ENCODE data around the gene TNFAIP8.

The TNFAIP8 gene

GRCh38 chr5:119373449-119373858 is 17.6 kb downstream of the TNFAIP8 start:
- no peak for FAIRE-seq

DNA sequence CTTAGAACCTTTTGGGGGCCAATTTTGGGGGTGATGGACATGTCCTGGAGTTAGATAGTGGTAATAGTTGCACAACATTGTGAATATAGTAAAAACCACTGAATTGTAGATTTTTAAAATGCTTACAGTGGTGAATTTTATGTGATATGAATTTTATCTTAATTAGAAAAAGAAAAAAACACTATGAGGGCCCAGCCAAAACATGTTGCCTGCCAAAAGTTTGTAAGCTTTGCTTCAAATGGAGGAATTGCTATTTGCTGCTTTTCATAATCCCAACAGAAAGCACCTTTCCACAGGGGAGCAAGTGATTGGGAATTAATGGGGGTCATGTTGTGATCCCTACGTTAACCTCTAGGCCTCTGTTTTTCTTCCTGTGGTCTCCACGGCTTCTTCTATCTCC is 19.1 kb downstream of the TNFAIP8 start:
- no peak for FAIRE-seq

GRCh38 chr5:119377066-119377465 is 21.2 kb downstream of the TNFAIP8 start:
- no peak for FAIRE-seq

DNA sequence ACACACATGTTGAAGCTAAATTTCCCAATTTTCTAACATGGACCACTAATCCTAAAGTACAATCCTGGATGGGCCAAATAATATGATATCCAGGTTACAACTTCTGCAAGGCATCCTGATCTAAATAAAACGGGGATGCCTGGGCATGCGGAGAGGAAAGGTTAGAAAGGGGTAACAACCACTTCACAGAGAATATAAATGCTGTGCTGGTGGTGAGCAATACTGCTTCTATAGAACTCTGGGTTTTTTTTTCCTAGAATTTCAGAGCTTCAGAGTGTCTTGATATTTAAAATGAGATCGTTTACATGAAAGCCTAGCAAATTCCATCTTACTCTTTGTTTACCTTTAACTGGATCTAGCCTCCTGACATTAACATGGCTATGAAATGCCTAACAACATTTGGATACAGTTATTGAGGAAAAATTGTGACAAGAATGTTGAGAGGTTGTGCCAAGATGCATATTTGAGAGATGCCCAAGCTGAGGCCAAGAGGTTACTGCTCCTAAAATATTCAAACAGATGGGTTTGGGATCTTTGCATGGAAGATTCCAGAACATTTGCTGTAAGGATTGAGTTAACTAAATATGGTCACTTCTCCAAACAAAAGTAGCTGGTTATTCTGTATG is 22.4 kb downstream of the TNFAIP8 start:
- FAIRE-seq: no peak

DNA sequence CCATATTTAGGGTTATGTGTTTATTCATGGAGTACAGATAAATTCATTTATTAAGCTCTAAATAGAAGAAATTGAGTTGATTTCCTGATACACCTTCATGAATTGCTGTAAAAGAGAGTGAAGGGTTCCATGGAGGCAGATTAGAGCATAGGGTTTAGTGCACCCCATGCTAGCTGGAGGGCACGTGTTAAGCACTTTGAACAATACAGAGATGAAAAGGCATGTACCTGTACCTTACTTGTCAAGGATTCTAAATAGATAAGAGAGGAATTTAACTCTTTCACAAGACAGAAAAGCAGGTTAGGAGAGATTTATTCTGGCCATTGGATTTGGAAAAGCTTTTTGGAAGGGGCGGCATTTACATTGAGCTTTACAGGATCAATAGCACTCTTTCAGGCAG is 23.3 kb downstream of the TNFAIP8 start:
- no peak for FAIRE-seq

DNA sequence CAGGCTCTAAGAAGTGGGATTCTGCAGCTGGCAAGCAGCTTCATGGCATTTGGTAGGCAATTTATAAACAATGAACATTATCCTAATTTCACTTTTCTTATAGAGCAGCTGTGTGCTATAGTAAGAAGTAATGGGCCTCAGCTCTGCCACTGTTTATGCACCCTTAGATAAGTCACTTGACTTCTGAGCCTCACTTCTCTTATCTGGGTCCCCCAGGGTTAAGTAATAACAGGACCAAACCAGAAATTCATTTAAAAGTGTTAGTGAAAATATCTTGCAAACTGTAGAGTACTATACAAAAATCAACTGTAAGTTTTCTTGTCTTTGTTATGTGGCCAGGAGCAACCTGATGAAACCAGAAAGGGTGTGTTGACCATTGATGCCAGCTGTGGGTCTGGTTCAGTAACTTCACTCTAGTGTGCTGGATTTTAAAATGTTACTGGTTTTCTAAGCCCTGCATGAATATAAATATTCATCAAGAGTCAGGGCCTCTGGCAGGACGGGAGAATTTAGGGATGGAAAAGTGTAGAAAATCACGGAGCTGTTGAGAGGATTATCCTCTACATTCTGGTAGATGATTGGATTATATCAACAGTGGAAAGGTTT is 24.2 kb downstream of the TNFAIP8 start:
- FAIRE-seq: no peak

DNA sequence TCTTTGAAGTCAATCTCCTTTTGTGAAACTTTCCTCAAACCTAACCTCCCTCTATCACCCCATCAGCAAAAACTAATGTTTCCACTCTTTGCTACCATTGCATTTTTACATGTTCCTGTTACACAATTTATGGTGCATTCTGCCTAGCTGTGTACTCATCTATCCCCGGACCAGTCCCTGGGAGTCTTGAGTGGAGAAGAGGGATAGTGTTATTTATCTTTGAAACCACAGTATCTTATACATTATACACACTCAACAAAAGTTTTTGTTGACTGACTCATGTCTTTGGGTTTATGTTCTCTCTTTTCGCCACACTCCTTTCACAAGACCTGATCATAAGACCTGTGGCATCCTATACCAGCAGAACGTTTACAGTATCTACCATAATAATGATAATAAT is 26.4 kb downstream of the TNFAIP8 start:
- no peak for FAIRE-seq

DNA sequence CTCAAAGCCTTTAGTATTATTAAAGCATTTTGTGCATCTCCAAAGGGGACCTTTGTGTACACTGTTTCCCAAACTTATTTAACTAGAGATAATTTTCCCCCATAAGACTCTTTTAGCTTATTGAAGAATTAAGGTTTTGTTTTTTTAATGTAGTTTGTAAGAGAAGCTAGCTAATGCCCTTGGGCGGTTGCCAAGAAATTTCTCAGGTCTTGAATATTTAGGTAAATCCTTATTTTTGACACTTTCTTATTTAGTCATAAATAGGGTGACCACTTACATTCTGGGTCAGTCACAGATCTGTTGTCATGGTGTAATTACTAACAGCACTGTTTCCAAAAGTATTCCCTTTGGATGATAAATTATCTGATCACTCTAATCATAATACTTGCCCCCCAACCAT is 27.2 kb downstream of the TNFAIP8 start:
- no peak for FAIRE-seq

DNA sequence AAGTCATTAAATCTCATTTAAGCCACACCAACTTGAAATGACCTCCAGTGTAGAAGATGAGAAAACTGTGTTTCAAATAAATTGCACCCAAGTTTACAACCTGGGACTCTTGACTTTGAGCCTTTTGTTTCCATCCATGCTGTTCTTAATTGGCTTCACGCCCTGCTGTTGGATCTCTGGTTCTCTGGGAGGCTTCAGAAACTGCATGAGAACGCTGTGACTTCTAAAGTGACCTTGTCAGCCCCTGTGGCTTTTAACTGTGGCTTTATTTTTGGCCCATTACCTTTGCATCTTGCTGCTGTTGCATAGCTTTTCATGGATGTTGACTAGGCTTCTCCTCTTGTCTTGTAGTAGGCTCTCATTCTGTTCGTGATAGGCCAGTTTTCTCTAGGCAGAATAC is 29.3 kb downstream of the TNFAIP8 start:
- FAIRE-seq: no peak

DNA sequence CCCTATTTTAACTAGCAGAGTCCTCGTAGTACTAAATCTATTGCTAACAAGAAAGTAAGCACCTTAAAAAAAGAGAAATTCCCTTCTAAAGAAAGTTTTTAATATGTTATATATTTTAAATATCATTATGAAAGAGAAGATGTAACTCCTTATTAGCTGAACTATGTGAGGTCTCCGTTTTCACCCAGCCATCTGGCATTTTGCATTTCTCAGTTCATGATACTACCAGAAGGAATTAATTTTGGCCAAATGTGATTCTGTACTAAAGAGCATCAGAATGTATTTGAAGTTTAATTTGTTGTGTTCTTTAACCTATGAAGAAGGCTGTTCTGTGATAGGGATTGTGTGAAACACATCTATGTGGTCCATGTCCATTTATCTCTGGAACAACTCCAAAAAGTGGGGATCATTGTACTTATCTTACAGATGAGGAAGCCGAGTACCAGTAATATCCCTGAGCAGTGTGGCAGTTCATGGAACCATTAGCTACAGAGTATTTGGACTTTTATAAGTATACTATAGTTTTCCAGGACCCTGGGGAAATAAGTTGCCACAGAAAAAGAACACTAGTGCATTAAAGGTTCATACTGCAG is 29.8 kb downstream of the TNFAIP8 start:
- no peak for FAIRE-seq

DNA sequence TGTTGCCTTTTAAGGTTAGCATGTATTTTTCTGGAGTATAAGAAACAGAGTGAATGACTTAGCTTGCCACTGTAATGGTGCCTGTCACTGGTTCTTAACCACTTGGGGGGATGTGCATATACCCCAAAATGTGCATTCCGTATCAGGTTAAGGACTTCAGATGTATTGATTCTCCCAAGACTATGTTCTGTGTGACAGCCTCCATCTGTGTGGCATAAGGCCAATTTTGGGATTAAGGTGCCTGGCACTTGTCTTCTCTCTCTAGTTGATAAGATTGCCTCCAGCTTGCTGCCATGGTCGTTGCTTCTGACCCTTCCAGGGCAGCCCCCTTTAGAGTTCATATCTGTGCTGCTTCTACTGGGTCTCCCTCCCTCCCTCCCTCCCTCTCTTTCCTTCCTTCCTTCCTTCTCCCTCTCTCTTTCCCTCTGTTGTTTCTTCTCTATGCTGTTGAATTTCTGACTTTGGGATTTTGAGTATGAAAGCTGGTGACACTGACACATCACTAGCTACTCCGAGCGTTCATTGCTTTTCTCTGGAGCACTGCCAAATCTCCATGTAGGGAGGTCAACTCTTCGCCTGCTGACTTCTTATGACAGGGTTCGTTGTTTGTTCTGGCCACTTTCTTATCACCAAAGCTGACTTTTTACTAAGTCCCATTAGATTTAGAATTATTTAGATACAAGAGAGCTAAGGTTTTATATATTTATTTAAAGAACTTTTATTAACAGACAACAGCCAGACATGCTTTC is 31.0 kb downstream of the TNFAIP8 start:
- FAIRE-seq: no peak

DNA sequence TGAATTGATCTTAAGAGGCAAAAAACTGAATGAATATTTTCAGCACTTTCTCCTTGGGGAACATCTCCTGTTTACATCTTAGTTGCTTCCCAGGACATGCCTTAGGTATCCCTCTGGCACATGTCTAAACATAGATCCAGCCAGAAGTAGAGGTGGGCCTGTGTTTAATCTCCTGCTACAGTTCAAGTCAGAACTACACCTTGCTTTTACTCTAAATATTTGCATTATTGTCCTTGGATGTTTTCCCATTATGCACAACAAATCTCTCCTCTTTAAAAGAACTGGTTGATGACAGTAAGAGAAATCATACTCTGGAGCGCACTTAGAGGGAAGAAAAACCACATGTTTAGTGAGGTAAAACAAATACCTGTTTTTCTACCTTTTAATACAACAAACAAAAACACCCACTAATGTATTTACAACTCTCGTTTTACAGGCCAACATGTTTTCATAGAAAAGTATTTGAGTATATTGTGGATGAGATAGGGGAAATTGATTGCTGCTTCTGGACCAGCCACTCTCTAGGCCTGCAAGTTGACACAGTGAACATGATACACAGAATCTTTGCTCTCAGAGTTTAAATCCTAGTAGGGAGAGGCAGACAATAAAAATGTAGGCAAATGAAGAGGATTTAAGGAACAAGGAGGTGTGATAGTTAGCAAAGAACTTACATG is 32.3 kb downstream of the TNFAIP8 start:
- FAIRE-seq: no peak

DNA sequence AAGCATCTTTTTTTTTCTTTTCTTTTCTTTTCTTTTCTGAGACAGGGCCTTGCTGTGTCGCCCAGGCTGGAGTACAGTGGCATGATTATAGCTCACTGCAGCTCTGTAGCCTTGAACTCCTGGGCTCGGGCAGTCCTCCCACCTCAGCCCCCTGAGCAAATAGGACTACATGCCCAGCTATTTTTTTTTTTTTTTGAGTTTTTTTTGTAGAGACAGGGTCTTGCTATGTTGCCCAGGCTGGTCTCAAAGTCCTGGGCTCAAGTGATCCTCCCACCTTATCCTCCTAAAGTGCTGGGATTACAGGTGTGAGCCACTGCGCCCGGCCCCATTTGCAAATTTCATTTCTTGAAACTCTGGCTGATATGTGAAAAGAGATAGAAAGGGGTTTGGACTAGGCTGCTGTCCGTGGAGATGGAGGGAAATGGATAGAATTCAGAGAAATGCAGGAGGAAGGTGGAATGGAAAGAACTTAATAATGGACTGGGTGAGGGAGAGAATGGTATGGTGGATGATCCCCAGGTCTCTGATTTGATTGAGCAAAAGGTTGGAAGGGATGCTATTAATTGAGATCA is 32.9 kb downstream of the TNFAIP8 start:
- no peak for FAIRE-seq

GRCh38 chr5:119389288-119390030 is 33.6 kb downstream of the TNFAIP8 start:
- FAIRE-seq: no peak

DNA sequence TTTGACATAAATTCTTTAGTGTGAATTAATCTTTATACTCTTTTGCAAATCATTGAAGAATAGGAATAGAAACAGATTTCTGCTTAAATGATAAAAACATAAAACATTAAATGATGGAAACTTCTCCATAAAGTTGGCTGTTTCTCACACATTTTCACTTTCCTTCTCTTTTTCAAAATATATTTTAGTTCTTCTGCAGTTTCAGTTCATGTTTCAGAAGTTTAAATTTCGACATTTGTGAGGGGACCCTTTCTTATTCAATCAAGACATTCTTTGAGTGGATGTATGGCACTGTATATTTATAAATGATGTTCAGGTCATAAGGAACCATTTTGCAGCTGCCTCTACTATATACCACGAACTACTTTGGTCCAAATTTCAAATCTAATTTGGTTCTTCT is 34.6 kb downstream of the TNFAIP8 start:
- no peak for FAIRE-seq

DNA sequence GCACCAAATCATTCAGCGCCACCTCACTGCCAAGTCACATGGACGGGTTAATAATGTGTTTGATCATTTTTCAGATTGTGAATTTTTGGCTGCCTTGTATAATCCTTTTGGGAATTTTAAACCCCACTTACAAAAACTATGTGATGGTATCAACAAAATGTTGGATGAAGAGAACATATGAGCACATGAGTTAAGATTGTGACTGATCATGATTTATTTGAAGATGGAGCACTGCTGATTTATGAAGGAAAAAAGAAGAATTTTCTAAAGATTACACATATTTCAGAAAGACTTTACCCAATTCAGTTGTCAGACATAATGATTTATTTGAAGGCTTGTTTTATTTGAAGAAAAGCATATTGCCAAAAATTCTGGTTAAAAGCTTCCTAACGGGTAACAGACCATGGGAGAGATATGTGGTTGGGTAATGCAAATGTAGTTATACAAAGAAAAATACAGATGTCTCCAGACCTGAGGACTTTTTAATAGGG is 37.4 kb downstream of the TNFAIP8 start:
- FAIRE-seq: no peak

DNA sequence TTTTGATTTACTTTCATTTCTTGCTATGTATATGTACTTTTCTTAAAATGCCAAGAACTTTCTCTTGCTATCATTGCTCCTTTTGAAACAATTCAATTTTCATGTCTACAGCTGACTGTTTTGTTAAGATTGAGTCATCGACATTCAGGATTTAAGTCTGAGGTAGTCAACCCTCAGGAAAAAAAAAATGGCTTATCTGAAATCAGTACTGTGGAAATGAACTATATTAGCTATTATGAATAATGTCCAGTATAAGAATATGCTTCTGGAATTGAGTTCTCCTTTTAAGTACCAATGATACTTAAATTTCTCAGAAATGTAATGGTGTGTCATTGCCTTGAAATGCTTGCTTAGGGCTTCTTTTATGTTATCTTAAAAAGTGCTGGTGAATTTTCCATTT is 37.9 kb downstream of the TNFAIP8 start:
- no peak for FAIRE-seq

DNA sequence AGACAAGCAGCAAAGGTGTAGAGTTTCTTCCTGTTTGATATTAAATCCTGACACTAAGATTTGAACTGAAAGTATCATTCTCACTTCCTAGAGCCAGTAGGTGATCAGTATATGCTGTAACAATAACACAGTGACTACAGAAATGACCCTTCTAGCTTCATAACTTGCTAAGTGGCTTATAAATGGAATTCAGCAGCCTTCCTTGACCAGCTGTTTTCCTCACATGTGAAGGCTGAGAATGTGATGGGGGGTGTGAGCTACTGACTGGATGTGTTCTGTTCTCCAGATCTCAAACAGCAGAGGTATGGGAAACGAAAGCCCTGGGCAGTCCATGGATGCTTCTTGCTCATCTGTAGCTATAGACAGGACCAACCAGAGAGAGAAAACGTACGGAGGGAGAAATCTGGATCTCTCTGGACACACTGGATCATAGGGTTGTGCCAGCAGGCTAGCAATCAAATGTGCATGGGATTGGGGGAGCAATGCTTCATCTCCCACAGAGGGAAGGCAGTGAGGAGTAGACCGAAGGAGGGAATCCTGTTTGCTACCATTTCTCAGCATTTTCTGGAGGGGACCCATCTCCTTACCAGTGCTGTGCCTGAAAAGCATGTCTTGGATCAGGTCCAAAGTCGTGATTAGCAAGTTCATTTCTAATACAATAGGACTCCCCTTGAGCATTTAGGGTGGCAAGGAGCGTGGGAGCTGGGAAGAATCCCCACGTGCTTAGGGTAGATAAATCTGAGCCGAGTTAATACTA is 39.4 kb downstream of the TNFAIP8 start:
- no peak for FAIRE-seq

GRCh38 chr5:119396030-119396664 is 40.3 kb downstream of the TNFAIP8 start:
- FAIRE-seq: no peak

GRCh38 chr5:119397518-119398380 is 41.9 kb downstream of the TNFAIP8 start:
- no peak for FAIRE-seq
